Activated CD8-positive, alpha-beta memory T cell treated with anti-CD3 and anti-CD28 coated beads, Interleukin-2, amount 10 ng/mL, durations not matched to agents 7 days and 5 days (primary cell): Measurements from ENCODE around the gene NCKAP5. TPM values are rescaled to one million over a fixed set of nuclear protein-coding genes. Genes with fewer than 3 reads are reported as not detected.

ENCODE experiments used
- ATAC-seq: fragments of 150-1000 bp; cut with Tn5 transposase; one replicate; pipeline ENCODE4 v1.10.0; 2021; ENCODE audit warnings: moderate library complexity
- CTCF ChIA-PET: fragments of 350-600 bp; sonication (Branson Sonifier 250); formaldehyde crosslinking; loops from one replicate; lab custom pipeline; 2021; ENCODE audit warnings: antibody characterized with exemption; lab: Charles Lee
- DNase-seq: peaks from one replicate; pipeline ENCODE4 v3.0.0-alpha.2; 2020
- H3K27ac Mint-ChIP-seq: one replicate; pipeline ENCODE4 v1.8.0; 2021; ENCODE audit warnings: mild to moderate bottlenecking, mixed read lengths
- H3K27me3 Mint-ChIP-seq: one replicate; pipeline ENCODE4 v1.8.0; 2021; ENCODE audit warnings: mixed read lengths
- H3K36me3 Mint-ChIP-seq: one replicate; pipeline ENCODE4 v1.8.0; 2021; ENCODE audit warnings: mild to moderate bottlenecking, mixed read lengths
- H3K4me1 Mint-ChIP-seq: one replicate; pipeline ENCODE4 v1.8.0; 2021; ENCODE audit warnings: mixed read lengths
- H3K4me3 Mint-ChIP-seq: one replicate; pipeline ENCODE4 v1.8.0; 2021; ENCODE audit warnings: mild to moderate bottlenecking, moderate library complexity, mixed read lengths
- H3K9me3 Mint-ChIP-seq: one replicate; pipeline ENCODE4 v1.8.0; 2022; ENCODE audit warnings: low read depth, mixed read lengths
- total RNA-seq, 2 experiments: library from RNA; stranded (reverse); gene quantifications; one replicate each; pipeline ENCODE4 v1.2.3, GENCODE V29; 2021

The NCKAP5 gene
- total RNA-seq, 2 experiments from 2014 or later = not detected

DNA sequence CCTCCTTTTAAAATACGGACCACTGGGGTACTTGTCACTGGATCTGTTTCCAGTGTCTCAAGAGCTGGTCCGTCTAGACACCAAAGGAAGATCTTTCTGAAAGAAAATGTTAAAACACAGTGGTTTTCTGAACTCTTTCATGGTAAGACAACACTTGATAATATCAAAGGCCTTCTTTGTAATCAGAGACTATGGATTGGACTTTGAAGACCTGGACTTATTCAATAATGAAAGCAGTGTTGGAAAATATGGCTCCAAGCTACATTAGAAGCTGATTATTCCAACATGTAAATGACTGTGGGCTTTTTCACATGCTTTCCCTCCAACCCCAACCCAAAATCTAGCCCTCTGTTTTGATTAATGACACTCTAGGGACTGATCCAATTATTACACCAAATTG, 568.8 kb downstream of the NCKAP5 start:
- H3K4me3 Mint-ChIP-seq = no peak overlapping the region
- no peaks in the 10 kb centered on the region for H3K36me3 Mint-ChIP-seq
- DNase-seq (no peak), ATAC-seq (no peak)
- H3K4me1 Mint-ChIP-seq = no peaks in the 10 kb centered on the region
- no peak overlapping the region for H3K27ac Mint-ChIP-seq
- no peaks in the 10 kb centered on the region for H3K27me3 Mint-ChIP-seq
- CTCF ChIA-PET = no interaction called here
- H3K9me3 Mint-ChIP-seq = peaks cover 3% of the 10 kb centered on the region

GRCh38 chr2:132998221-132998620, 570.0 kb downstream of the NCKAP5 start:
- Mint-ChIP-seq H3K27me3 (no peaks in the 10 kb centered on the region), H3K36me3 (no peaks in the 10 kb centered on the region), H3K27ac (no peak overlapping the region), H3K4me1 (no peaks in the 10 kb centered on the region), H3K4me3 (no peak overlapping the region), H3K9me3 (no peaks in the 10 kb centered on the region)
- ATAC-seq = no peak
- CTCF ChIA-PET = no interaction called here
- no peak for DNase-seq

- no peaks in the 10 kb centered on the region for H3K27me3 Mint-ChIP-seq
- ATAC-seq (no peak), DNase-seq (no peak)
- H3K9me3 Mint-ChIP-seq = no peaks in the 10 kb centered on the region
- H3K4me3 Mint-ChIP-seq = no peak overlapping the region
- no peaks in the 10 kb centered on the region for H3K36me3 Mint-ChIP-seq
- no peaks in the 10 kb centered on the region for H3K4me1 Mint-ChIP-seq
- no peak overlapping the region for H3K27ac Mint-ChIP-seq
- CTCF ChIA-PET = no interaction called here
These were observed 576.7 kb downstream of the NCKAP5 start for GRCh38 chr2:132991471-132992045.

DNA sequence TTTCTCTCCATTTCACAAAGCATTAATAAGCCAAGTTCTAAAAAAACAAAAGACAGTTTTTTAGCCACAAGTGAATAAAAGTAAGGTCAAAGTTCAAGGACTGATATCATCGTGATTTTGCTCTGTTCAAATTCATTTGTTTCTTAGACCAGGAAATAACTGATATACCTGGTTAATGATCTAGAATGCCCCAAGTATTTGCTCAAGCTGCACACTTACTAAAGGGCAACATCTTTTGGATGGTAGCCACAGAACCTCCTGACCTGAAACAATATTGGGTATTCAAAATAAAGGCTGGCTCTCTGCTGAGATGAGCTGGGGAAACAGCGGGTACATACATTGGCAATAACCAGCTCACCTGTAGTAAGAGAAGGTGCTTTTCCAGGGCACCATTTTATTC, 583.5 kb downstream of the NCKAP5 start:
- ATAC-seq (no peak), DNase-seq (no peak)
- Mint-ChIP-seq H3K36me3 (no peaks in the 10 kb centered on the region), H3K4me1 (no peaks in the 10 kb centered on the region), H3K27me3 (no peaks in the 10 kb centered on the region), H3K27ac (no peak overlapping the region), H3K9me3 (no peaks in the 10 kb centered on the region), H3K4me3 (no peak overlapping the region)
- CTCF ChIA-PET = no interaction called here

DNA sequence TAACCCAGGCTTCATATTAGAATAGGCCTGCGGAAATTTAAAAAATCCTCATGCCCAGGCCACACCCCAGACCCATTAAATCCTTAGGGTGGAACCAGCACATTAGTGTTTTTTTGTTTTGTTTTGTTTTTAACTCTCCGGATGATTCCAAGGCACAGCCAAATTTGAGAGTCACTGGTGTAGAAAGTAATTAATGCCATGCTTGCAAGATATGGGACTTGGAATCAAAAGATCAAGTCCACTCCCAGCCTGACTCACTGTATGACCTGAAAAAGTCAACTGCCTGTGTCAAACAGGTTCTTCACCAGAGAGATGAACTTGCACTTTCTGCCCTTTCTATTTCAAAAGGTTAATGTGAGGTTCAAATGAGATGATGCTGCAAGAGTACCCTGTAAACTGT, 588.0 kb downstream of the NCKAP5 start:
- Mint-ChIP-seq H3K9me3 (peaks cover 3% of the 10 kb centered on the region), H3K36me3 (no peaks in the 10 kb centered on the region), H3K4me1 (no peaks in the 10 kb centered on the region), H3K27me3 (no peaks in the 10 kb centered on the region), H3K4me3 (no peak overlapping the region), H3K27ac (no peak overlapping the region)
- DNase-seq (no peak), ATAC-seq (no peak)
- CTCF ChIA-PET = no interaction called here

DNA sequence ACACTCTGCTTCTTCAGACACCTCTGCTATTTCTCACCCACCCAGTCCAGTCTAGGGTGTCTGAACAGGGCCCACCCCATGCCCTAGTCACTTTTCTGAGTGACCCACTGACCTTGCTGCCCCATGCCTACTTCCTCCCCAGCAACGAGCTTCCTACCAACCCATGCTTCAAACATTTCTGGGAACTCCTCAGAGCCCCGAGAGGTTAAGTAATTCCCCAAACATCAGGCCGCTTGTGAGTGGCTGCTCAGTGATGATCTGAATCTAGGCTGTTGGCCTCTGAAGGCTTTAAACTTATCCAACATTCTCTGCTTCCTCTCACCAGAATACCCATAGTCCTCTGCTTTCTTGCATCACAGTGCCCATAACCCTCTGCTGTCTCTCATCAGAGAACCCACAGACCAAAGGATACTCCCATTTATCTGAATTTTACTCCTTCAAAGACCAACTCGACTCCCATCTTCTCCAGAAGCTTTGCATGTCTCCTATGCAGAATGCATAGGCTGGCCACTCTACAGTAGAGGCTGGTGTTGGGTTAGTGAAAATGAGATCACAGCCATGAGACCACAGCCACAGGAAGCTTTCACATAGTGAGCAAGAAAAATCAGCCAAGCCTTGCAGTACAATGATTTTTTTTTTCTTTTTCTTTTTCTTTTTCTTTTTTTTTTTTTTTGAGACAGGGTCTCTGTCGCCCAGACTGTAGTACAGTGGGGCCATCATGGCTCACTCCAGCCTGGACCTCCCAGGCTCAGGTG, 588.7 kb downstream of the NCKAP5 start:
- DNase-seq (no peak), ATAC-seq (no peak)
- no peak overlapping the region for H3K27ac Mint-ChIP-seq
- H3K4me1 Mint-ChIP-seq = no peaks in the 10 kb centered on the region
- H3K4me3 Mint-ChIP-seq = no peak overlapping the region
- no peaks in the 10 kb centered on the region for H3K27me3 Mint-ChIP-seq
- H3K36me3 Mint-ChIP-seq = no peaks in the 10 kb centered on the region
- CTCF ChIA-PET = no interaction called here
- H3K9me3 Mint-ChIP-seq = peaks cover 3% of the 10 kb centered on the region

DNA sequence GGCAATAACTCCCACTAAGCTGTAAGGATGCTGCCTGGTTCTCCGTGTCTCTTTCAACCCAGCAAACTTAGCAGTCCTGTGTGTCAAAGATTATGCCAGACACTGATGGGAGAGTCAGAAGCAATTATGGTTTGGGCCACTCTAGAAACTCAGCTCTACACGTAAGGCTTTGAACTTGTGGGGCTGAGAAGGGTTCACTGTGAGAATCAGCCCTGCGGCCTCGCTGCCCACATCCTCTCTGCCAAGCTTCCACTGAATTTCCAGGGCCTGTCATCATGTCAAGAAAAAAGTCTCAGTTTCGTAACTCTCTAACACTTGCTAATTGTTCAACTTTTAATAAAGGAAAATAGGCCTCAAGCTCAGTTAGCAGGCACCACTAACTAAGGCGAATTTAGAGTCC, 589.4 kb downstream of the NCKAP5 start:
- CTCF ChIA-PET = no interaction called here
- no peak for ATAC-seq
- H3K9me3 Mint-ChIP-seq = peaks cover 3% of the 10 kb centered on the region

DNA sequence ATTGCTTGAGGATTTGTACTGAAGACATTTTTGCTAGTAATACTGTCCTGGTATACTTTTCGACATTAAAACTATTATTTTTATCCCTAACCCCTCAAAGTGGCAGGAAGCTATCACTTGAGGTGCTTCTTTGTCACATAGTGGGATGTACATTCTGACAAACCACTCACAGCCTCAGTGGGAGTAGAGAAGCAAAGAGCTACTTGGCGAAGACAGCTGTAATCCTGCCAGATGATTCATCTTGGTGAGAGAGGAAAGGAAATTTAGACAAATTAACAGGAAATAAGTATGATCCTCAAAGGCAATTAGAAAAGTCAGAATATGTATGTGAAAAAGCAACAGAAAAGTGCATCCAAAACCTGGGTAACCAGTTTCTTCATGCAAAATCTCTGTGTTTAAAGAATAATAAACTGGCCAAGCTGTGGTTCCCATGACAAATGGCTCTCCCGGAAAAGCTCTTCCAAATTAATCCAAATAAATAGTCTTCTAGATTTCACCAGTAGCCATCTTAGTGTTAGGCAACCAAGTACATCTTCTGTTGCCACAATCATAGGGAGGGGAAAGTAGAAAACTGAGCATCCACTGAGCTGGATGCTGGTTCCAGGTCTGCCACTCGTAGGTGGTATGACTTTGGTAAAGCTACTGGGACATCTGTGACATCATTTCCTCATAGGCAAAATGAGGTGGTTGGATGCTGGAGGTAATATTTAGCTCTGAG, 590.3 kb downstream of the NCKAP5 start:
- H3K4me1 Mint-ChIP-seq = no peaks in the 10 kb centered on the region
- H3K4me3 Mint-ChIP-seq = no peak overlapping the region
- ATAC-seq = no peak
- H3K27ac Mint-ChIP-seq = no peak overlapping the region
- H3K9me3 Mint-ChIP-seq = peaks cover 3% of the 10 kb centered on the region
- no peaks in the 10 kb centered on the region for H3K27me3 Mint-ChIP-seq
- no peak for DNase-seq
- CTCF ChIA-PET = no interaction called here
- H3K36me3 Mint-ChIP-seq = no peaks in the 10 kb centered on the region

More for the DNA sequence above, 589.4 kb downstream of the NCKAP5 start:
- no peak overlapping the region for H3K27ac Mint-ChIP-seq
- no peaks in the 10 kb centered on the region for H3K4me1 Mint-ChIP-seq
- H3K4me3 Mint-ChIP-seq = no peak overlapping the region
- no peaks in the 10 kb centered on the region for H3K36me3 Mint-ChIP-seq
- H3K27me3 Mint-ChIP-seq = no peaks in the 10 kb centered on the region
- DNase-seq = no peak

DNA sequence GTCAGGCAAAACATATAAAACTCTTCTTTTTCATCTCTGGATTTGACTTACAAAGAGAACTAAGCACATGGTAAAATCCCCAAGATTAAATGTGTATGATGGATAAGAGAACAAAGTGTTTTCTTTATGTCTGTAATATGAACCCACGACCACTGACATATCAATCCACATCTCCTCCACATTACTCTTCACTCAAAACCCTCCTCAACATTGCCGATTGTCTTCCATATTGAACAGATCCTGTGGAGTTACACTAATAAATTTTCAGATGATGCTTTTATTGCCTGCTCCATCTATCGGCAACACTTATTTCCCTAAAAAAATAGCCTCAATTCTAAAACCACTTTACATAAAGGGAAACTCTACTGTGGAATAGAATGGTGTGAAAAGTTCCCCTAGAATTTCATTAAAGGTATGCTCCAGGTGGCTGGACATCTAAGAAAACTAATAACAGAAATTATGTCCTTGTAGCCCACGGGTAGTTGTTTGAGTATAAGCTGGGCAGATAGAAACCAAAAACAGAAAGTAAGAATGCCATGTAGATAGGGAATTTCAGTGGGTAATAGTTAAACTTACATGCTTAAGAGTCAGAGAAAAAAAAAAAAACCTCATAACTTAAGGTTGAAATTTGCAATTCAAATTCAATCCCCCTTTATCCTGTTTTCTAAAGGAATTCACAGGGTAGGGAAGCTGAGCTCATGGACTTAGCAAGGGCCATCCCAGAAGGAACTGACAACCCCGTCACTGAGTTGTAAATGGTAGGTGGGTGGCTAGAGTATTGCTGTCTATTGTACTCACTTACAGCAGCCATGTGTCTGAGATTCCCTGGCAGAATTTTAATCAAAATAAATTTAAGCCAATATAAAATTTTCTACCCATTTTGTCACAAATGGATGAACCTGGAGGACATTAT, 592.8 kb downstream of the NCKAP5 start:
- no peaks in the 10 kb centered on the region for H3K27me3 Mint-ChIP-seq
- peaks cover 3% of the 10 kb centered on the region for H3K9me3 Mint-ChIP-seq
- H3K27ac Mint-ChIP-seq = no peak overlapping the region
- DNase-seq (no peak), ATAC-seq (no peak)
- H3K4me3 Mint-ChIP-seq = no peak overlapping the region
- H3K4me1 Mint-ChIP-seq = no peaks in the 10 kb centered on the region
- CTCF ChIA-PET = no interaction called here
- no peaks in the 10 kb centered on the region for H3K36me3 Mint-ChIP-seq

DNA sequence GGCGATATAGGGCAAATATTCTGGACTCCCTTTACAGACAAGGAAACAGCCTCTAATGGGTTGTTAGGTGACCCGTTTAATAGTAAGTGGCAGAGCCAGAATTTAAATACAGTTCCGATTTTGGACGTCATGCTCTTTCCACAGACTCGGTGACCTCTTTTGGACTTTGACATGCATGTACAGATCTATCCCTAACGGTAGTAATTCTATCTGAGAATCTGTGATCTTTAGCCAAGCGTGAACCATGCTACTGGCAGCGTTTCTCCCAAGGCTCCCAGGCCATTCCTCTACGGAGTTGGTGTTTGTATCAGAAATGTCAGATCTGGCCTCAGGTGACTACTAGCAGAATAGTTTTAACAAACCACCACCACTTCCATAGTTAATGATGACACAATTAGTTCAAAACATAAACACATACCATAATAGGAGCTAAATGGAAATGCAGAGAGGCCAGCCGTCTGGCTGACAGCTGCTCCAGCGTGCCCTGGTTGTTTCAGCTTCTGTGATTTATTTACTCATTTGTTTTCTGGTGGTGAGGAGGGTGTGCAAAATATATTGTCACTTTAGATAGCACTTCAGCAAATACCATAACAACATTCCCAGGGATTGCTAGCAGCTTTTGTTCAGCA, 593.7 kb downstream of the NCKAP5 start:
- H3K4me3 Mint-ChIP-seq = no peak overlapping the region
- no peaks in the 10 kb centered on the region for H3K27me3 Mint-ChIP-seq
- CTCF ChIA-PET = no interaction called here
- no peaks in the 10 kb centered on the region for H3K36me3 Mint-ChIP-seq
- no peak for ATAC-seq
- peaks cover 1% of the 10 kb centered on the region for H3K9me3 Mint-ChIP-seq
- no peak overlapping the region for H3K27ac Mint-ChIP-seq
- no peak for DNase-seq
- H3K4me1 Mint-ChIP-seq = no peaks in the 10 kb centered on the region

- CTCF ChIA-PET = no interaction called here
These were observed 596.8 kb downstream of the NCKAP5 start for GRCh38 chr2:132971310-132972061.

GRCh38 chr2:132969371-132969985, 598.8 kb downstream of the NCKAP5 start:
- H3K4me1 Mint-ChIP-seq = no peaks in the 10 kb centered on the region
- no peaks in the 10 kb centered on the region for H3K36me3 Mint-ChIP-seq
- no peak overlapping the region for H3K4me3 Mint-ChIP-seq
- CTCF ChIA-PET = no interaction called here
- ATAC-seq (no peak), DNase-seq (no peak)
- H3K27me3 Mint-ChIP-seq = no peaks in the 10 kb centered on the region
- H3K9me3 Mint-ChIP-seq = no peaks in the 10 kb centered on the region
- no peak overlapping the region for H3K27ac Mint-ChIP-seq

More at GRCh38 chr2:132971310-132972061, 596.8 kb downstream of the NCKAP5 start:
- DNase-seq (no peak), ATAC-seq (no peak)
- no peak overlapping the region for H3K27ac Mint-ChIP-seq
- no peaks in the 10 kb centered on the region for H3K27me3 Mint-ChIP-seq
- no peaks in the 10 kb centered on the region for H3K4me1 Mint-ChIP-seq
- H3K36me3 Mint-ChIP-seq = no peaks in the 10 kb centered on the region
- H3K9me3 Mint-ChIP-seq = no peaks in the 10 kb centered on the region
- H3K4me3 Mint-ChIP-seq = no peak overlapping the region
